HG03139 (cell line): Measurements from ENCODE around the gene KCTD3.

ENCODE experiments used
- ATAC-seq: cut with Tn5 transposase; IDR thresholded peaks from one replicate; pipeline ENCODE4 v1.9.1; 2021; ENCODE audit not compliant: unreplicated experiment

The KCTD3 gene

DNA sequence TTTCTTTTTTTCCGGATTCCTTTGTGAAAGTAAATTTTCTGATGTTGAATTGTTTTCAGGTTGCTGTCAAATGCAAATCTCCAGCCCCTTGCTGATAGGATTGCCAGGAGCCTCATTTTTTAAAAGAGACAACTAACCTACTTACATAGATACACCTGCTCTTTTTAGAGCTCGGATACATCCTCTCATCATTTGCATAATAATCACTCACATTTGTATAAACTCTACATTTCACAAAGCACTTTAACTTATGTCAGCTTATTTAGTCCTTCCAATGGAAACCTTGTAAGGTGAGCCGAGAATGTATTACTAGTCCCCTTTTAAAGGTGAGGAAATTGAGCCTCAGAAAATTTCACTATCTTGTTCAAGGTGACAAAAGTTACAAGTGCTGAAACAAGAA, 84.8 kb downstream of the KCTD3 start:
- ATAC-seq: no peak

DNA sequence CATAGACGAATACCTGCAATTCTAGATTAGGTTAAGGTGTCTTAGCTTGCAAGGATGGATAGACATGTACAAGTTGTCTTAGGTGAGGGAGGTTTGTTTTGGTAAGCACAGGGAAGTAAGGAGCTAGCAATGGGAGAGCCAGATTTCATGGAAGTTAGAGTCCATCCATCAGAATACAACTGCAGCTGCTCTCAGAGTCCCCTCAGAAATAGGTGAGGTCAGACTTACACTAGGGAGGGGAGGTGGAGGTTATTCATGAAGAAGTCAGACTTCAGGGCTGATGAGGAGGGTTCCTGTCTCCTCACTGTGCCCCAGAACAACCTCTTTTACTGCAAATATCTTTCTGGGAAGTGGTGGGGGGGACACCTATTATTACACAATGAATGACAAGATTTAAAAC, 85.3 kb downstream of the KCTD3 start:
- ATAC-seq: no peak

DNA sequence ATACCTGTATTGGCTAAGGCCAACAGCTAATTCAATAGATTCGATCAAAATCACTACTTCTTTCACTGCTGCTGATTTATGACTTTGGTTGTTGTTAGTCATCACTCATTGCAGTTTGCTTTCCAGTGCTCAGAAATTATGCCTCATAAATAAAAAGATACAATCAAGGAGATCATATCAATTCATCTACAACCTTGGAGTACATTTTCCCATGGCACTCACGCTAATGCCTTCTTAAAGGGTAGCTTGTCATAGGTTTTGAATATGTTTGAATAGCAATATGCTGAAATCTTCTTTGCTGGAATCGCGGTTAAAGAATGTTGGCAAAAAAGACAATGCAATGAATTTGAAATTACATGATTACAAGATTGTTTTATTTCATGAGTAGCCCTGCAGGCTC, 89.9 kb downstream of the KCTD3 start:
- ATAC-seq: no peak

DNA sequence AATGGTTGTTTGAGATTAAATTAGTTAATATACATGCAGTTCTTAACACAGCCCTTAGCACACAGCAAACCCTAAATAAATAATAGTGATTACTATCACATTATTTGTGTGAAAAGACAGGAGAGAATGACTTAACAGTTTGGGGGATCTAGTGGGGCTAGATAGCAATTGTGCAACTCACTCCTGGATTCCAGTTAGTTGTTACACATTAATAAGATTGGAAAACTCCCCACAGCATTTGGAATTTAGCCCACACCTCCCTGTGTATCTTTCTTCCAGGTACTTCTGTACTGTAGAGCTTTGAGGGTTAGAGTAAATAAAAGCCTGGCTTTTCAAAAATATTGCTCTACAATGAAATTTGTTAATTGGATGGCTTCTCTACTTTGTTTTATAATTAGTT, 93.2 kb downstream of the KCTD3 start:
- ATAC-seq: no peak

DNA sequence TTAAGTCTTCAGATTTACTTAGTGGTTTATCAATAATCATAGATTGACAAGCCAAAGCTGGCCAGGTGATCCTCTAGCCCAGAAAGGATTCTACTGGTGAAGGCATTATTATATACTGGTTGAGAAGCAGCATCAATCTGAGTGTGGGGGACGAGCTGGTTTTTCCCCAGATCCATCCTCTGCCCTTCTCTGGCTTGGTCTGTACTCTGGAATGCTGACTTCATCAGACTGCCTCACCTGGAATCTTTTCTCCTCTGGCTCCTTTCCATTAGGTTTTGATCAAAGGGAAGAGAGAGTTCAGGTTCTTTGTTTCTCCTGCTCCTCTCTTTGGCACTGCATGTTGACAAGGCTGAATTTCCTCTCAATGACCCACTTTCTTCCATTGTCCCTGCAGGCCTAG, 93.9 kb downstream of the KCTD3 start:
- ATAC-seq: no peak

DNA sequence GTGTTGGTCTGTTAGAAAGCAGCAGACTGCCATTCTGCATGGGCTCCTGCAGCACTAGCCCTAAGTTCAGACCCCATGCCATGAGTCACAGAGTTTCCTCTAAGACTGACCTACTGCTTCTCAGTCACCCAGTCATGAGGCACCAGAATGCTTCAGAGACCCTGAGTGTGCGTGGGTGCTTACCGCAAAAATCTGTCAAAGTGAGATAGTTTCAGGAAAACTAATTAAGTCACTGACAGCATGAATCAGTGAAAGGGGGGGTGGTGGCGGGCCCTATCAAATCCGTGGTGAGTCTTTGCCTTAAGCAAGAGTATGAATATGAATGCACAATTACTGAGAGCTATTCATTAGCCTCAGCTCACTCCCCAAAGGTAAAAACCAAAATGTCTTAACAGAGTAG, 98.1 kb downstream of the KCTD3 start:
- ATAC-seq: no peak

DNA sequence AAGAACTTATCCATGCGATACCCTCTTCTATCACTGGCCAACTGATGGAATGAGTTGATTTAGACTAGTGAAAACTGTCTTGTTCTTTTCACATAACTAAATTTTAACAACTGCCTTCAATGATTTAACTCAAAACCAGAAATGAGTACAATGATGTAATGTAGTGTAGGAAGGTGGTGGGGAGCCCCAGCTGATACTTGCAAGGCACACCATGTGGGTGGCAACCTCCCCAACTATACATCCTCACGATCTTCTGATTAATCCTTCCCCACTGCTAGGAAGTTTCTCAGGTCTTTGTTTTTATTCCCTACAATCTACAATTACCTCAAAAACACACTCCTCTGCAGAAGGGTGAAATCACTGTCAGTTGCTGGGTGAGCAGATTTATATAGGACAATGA, 100.7 kb downstream of the KCTD3 start:
- no peak for ATAC-seq

DNA sequence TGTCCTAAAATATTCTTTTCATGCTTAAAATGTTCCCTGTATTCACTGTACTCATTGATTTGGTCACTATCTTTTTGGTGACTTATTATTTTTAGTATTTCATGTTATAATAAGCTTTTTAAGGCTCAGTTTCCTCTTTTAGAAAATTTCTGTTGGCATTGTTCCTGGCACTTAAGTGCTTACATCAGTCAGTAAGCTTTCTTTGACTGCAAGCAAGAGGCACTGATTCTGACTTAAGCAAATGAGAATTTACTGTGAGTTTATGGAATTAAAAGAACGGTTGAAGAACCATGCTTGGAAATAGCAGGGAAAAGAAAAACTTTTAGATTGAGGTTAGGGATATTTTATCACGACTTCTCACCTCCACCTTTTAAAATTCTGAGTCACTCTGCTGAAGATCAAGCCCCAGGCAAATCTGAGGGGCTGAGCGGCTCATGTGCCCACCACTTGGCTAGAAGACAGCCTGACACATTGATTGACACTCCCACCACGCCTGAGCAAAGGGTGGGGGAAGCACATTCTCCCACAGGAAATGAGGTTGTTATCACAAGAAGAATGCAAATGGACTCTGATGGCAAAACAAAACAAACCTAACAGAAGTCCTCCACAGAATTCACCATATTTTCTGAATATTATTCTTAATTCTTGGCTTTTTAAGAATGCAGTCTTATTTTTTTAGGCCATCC, 102.8 kb downstream of the KCTD3 start:
- ATAC-seq: no peak
